Transverse colon (tissue), 4 donors: ENCODE data around the gene PTPRN. TPM values are rescaled to one million over a fixed set of nuclear protein-coding genes. Genes with fewer than 3 reads are reported as not detected.
A peak's percentile ranks its signal among the peaks of the same experiment; 100 is the strongest.

Source experiments
- DNase-seq: peaks from one replicate; pipeline ENCODE4 v3.0.0-alpha.2; 2019
- H3K27ac ChIP-seq, 4 donors: fragments of 200-600 bp; sonication (generic); 2 replicates each; pipeline ENCODE4 v1.5.1; 2016 to 2018; ENCODE audit warnings: inconsistent platforms in 4 of 4
- H3K27me3 ChIP-seq: fragments of 200-600 bp; sonication (generic); 2 replicates; pipeline ENCODE4 v1.5.1; 2017; ENCODE audit warnings: inconsistent platforms
- H3K36me3 ChIP-seq, 4 donors: fragments of 200-600 bp; sonication (generic); 2 replicates each; pipeline ENCODE4 v1.5.1; 2017 to 2019; ENCODE audit warnings: inconsistent platforms in 4 of 4
- H3K4me1 ChIP-seq, 4 donors: fragments of 200-600 bp; sonication (generic); 2 replicates each; pipeline ENCODE4 v1.5.1; 2017 to 2020; ENCODE audit warnings: inconsistent platforms in 4 of 4
- H3K4me3 ChIP-seq, 4 donors: fragments of 200-600 bp; sonication (generic); 1 replicate in 1 of 4; 2 replicates in 3 of 4; pipeline versions ENCODE4 v1.5.1 to v1.6.1; 2017 to 2019; ENCODE audit warnings: inconsistent platforms in 4 of 4
- H3K9me3 ChIP-seq, 2 donors: fragments of 200-600 bp; sonication (generic); 2 replicates each; pipeline ENCODE4 v1.5.1; 2017 to 2019; ENCODE audit warnings: inconsistent platforms in 2 of 2
- EP300 ChIP-seq: sonication (generic); formaldehyde crosslinking; IDR thresholded peaks from one replicate; pipeline ENCODE4 v1.6.1; 2017; ENCODE audit warnings: antibody characterized with exemption, low read depth
- POLR2A ChIP-seq: fragments of 450-650 bp; IDR thresholded peaks from one replicate; pipeline ENCODE4 v1.6.1; 2016; ENCODE audit warnings: antibody characterized with exemption, mild to moderate bottlenecking, moderate library complexity
- POLR2AphosphoS5 ChIP-seq, 3 donors: sonication (generic); formaldehyde crosslinking; IDR thresholded peaks; one replicate each; pipeline ENCODE4 v1.6.1; 2016; ENCODE audit warnings: antibody characterized with exemption in 3 of 3
- WGBS, 2 donors: methylation state at CpG; one replicate each; pipeline ENCODE4 v1.1.5; 2018; ENCODE audit warnings: low coverage in 1 of 2; 5-methylcytosine and 5-hydroxymethylcytosine counted together
- in situ Hi-C, 4 donors: fragments of 200-750 bp; cut with MboI; loops; one replicate each; pipeline versions ENCODE4 v1.15.0 to v1.15.1; 2017; ENCODE audit warnings: low sequenced_read_pairs in 3 of 4, low pct_ligation_motif_present in 1 of 4, low pct_unique_long_range_greater_than_20kb in 1 of 4
- intact Hi-C: fragments of 100-400 bp; cut with DNase I; formaldehyde crosslinking; loops from one replicate; pipeline ENCODE4 v1.15.1; 2023; ENCODE audit warnings: low total_unique reads
- total RNA-seq, 4 donors: library from RNA; depleted of rRNA; stranded (reverse); fragments of >200 nt; gene quantifications; one replicate each; pipeline ENCODE4 v1.1.0, GENCODE V29; 2016
- TF ChIP-seq, protein P1 (sequence below), 5 experiments: fragments of 200-600 bp in 3 of 5; fragments of 450-650 bp in 2 of 5; sonication (generic) in 3 of 5; IDR thresholded peaks; 1 replicate in 2 of 5; 2 replicates in 3 of 5; pipeline ENCODE4 v1.5.1; 2016 to 2017; ENCODE audit warnings: antibody characterized with exemption in 5 of 5, inconsistent platforms in 3 of 5, mild to moderate bottlenecking in 2 of 5, moderate library complexity in 1 of 5

Gene PTPRN
- total RNA-seq, 4 donors from 2014 or later = 0.60 to 2.6 (median 2.1) TPM

DNA sequence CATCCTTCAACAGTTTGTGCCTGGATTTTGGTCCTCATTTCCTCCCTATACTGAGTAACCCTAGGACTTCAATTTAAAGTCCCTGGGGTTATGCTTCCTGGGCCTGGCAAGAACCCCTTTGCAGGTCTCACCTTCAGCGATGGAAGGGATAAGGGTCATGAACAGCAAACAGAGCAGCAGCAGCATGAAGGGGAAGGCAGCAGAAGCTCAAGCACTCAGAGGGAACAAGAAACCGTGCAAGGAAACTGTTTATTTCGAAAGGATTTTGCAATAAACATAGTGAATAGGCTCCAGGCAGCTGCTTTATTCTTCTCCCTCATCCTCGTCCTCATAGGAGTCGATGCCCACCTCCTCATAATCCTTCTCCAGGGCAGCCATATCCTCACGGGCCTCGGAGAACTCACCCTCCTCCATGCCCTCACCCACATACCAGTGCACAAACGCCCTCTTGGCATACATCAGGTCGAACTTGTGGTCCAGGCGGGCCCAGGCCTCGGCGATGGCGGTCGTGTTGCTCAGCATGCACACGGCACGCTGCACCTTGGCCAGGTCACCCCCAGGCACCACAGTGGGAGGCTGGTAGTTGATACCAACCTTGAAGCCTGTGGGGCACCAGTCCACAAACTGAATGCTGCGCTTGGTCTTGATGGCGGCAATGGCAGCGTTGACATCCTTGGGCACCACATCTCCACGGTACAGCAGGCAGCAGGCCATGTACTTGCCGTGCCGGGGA, 59.0 kb downstream of the PTPRN start:
- in situ Hi-C loops = no loop called here
- Histone ChIP-seq H3K4me1 (peaks cover 42 to 83% (median 77%) of the 10 kb centered on the region in 4 donors), H3K9me3 (no peaks in the 10 kb centered on the region), H3K36me3 (no peaks in the 10 kb centered on the region), H3K27ac (peak overlapping the region; percentile 94 to 97 (median 94)), H3K4me3 (peak overlapping the region in 2 of 4 donors; percentile 2 to 31), H3K27me3 (no peaks in the 10 kb centered on the region)
- TF ChIP-seq EP300 (no peak), POLR2A (no peak), POLR2AphosphoS5 (IDR thresholded peaks at IDR 0.05) (no peak)
- TF ChIP-seq, protein P1, sequence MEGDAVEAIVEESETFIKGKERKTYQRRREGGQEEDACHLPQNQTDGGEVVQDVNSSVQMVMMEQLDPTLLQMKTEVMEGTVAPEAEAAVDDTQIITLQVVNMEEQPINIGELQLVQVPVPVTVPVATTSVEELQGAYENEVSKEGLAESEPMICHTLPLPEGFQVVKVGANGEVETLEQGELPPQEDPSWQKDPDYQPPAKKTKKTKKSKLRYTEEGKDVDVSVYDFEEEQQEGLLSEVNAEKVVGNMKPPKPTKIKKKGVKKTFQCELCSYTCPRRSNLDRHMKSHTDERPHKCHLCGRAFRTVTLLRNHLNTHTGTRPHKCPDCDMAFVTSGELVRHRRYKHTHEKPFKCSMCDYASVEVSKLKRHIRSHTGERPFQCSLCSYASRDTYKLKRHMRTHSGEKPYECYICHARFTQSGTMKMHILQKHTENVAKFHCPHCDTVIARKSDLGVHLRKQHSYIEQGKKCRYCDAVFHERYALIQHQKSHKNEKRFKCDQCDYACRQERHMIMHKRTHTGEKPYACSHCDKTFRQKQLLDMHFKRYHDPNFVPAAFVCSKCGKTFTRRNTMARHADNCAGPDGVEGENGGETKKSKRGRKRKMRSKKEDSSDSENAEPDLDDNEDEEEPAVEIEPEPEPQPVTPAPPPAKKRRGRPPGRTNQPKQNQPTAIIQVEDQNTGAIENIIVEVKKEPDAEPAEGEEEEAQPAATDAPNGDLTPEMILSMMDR (IDR thresholded peaks at IDR 0.05) = no peak
- intact Hi-C loops = no loop called here
- 67% methylated on average over 22 of the region's 22 CpGs; no CpG with 5 or more reads in 1 of the 2 donors for WGBS, 2 donors
- DNase-seq = no peak

DNA sequence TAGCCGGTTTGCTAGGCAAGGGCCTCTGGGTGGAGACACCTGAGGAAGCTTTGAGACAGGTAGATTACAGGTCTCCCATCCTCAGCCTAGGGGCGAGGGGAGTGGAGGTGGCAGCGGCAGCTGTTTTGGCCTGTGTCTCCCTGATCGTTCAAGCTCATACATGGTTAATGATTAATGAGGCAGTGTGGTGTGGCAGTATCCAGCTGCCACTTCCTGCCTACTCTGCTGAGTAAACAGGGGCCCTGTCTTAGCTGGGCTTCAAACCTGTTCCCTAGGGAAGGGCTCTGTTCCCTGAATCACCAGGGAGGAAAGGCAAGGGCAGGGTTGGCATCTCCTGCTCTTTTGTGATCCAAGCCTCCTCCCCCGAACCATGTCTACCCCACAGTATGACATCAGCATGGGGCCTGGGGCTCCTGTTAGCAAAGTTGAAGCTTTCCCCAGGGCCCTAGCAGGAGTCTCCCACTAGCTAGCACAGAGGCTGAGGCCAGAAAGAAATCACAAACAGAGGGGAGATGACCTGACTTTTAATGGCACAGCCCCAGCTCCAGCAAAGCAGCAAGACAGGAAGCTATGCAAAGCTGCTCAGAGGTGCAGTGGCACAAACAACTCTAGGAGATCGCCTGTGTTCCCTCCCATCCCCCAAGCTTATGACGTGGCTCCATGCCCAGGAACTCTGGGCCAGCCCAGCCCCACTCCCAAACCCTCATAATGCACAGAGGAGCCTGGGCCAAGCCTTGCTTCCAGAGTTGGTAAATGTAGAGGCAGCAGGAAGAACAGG, 59.8 kb downstream of the PTPRN start:
- Histone ChIP-seq H3K27ac (peak overlapping the region; percentile 94 to 97 (median 94)), H3K36me3 (no peaks in the 10 kb centered on the region), H3K9me3 (no peaks in the 10 kb centered on the region), H3K4me3 (peak overlapping the region in 2 of 4 donors; percentile 2 to 31), H3K4me1 (peaks cover 47 to 85% (median 77%) of the 10 kb centered on the region in 4 donors), H3K27me3 (no peaks in the 10 kb centered on the region)
- DNase-seq = peak; percentile 94
- intact Hi-C loops (loop anchor here (10.0 kb wide), 1 partner anchor 1615 kb away; no protein-coding TSS in a partner anchor), in situ Hi-C loops (no loop called here)
- TF ChIP-seq POLR2AphosphoS5 (IDR thresholded peaks at IDR 0.05) = peak; percentile 67 to 89 (median 86)
- TF ChIP-seq, protein P1 (IDR thresholded peaks at IDR 0.05) = no peak
- TF ChIP-seq EP300 = no peak
- TF ChIP-seq POLR2A = peak; percentile 74
- 13% methylated on average over 7 of the region's 7 CpGs; no CpG with 5 or more reads in 1 of the 2 donors for WGBS, 2 donors

DNA sequence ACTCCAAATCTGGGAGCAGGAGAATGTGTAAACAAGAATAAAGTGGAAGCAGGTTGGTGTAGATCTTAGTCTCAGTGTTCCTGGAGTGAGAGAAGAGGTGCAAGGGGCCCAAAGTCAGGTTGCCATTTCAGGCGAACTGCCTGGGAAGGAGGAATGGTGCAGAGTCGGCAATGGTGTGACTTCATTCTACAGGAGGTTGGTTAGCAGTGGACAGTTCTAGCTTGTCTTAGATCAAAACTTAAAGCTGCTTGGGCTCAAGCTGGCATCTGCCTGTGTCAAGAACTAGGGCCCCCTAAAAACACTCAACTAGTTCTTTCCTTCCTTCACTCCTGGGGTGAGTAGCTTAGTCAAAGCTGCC, 60.4 kb downstream of the PTPRN start:
- intact Hi-C loops (loop anchor here (10.0 kb wide), 1 partner anchor 1614 kb away; no protein-coding TSS in a partner anchor), in situ Hi-C loops (no loop called here)
- WGBS, 2 donors = 30 to 59% methylated on average over 2 of the region's 2 CpGs
- H3K4me1 ChIP-seq = peaks cover 47 to 79% (median 75%) of the 10 kb centered on the region in 4 donors
- H3K9me3 ChIP-seq = no peaks in the 10 kb centered on the region
- no peaks in the 10 kb centered on the region for H3K27me3 ChIP-seq
- H3K27ac ChIP-seq = peak overlapping the region; percentile 94 to 97 (median 94)
- H3K4me3 ChIP-seq = peak overlapping the region in 1 of 4 donors; percentile 31
- no peaks in the 10 kb centered on the region for H3K36me3 ChIP-seq
- TF ChIP-seq POLR2AphosphoS5 (IDR thresholded peaks at IDR 0.05) (no peak), POLR2A (no peak), EP300 (no peak)
- TF ChIP-seq, protein P1 (IDR thresholded peaks at IDR 0.05) = no peak
- no peak for DNase-seq
